NCI-H446 (cell line): ENCODE measurements around the gene MYO18A.
"Not testable (repeated sequence)": the region's sequence is repeated elsewhere in the genome, so short reads cannot be mapped to it uniquely, and the experiment has no call there.

Experiments
- DNase-seq, 2 experiments: peaks; one replicate each; lab custom pipeline; 2025; lab: John Stamatoyannopoulos, UW

Gene MYO18A

GRCh38 chr17:29194669-29195068 lies 14.5 kb upstream of the MYO18A start:
- no peak for DNase-seq

GRCh38 chr17:29193146-29193545 lies 12.9 kb upstream of the MYO18A start:
- DNase-seq, result no peak

GRCh38 chr17:29190592-29191207 lies 10.5 kb upstream of the MYO18A start:
- DNase-seq, result no peak

GRCh38 chr17:29190039-29190438 lies 9.8 kb upstream of the MYO18A start:
- no peak for DNase-seq

- DNase-seq, result no peak
Measured at GRCh38 chr17:29189355-29189754, 9.2 kb upstream of the MYO18A start.

GRCh38 chr17:29181226-29181625 lies 1.0 kb upstream of the MYO18A start:
- DNase-seq, result no peak

- DNase-seq, result no peak
Measured at GRCh38 chr17:29180788-29181160, 576 bp upstream of the MYO18A start.

GRCh38 chr17:29179232-29180033 lies 765 bp downstream of the MYO18A start:
- peak in 1 of 2 experiments; percentile 32 for DNase-seq

- no peak for DNase-seq
Measured at GRCh38 chr17:29178750-29179231, 1.4 kb downstream of the MYO18A start.

GRCh38 chr17:29177871-29178749 lies 2.1 kb downstream of the MYO18A start:
- no peak for DNase-seq

GRCh38 chr17:29177541-29177870 lies 2.7 kb downstream of the MYO18A start:
- no peak for DNase-seq

- DNase-seq, result no peak
Measured at GRCh38 chr17:29176558-29177351, 3.4 kb downstream of the MYO18A start.

- DNase-seq, result no peak
Measured at GRCh38 chr17:29175349-29175748, 4.8 kb downstream of the MYO18A start.

- no peak for DNase-seq
Measured at GRCh38 chr17:29172589-29172988, 7.6 kb downstream of the MYO18A start.

GRCh38 chr17:29170682-29171081 lies 9.5 kb downstream of the MYO18A start:
- no peak for DNase-seq

GRCh38 chr17:29169806-29170591 lies 10.2 kb downstream of the MYO18A start:
- DNase-seq, result no peak

GRCh38 chr17:29168759-29169126 lies 11.5 kb downstream of the MYO18A start:
- not testable (repeated sequence) for DNase-seq

- no peak for DNase-seq
Measured at GRCh38 chr17:29168079-29168758, 12.0 kb downstream of the MYO18A start.

GRCh38 chr17:29167393-29168078 lies 12.7 kb downstream of the MYO18A start:
- no peak for DNase-seq

- no peak for DNase-seq
Measured at GRCh38 chr17:29166507-29166887, 13.7 kb downstream of the MYO18A start.
